ENCODE data around the gene MBNL1.

The MBNL1 gene

GRCh38 chr3:152279479-152279878 is 10.8 kb downstream of the MBNL1 start:
- TF ChIP-seq CTCF (IDR thresholded peaks at IDR 0.05): no peak

GRCh38 chr3:152280539-152280938 is 11.8 kb downstream of the MBNL1 start:
- TF ChIP-seq CTCF (IDR thresholded peaks at IDR 0.05): no peak

GRCh38 chr3:152281133-152281713 is 12.5 kb downstream of the MBNL1 start:
- no peak for TF ChIP-seq CTCF (IDR thresholded peaks at IDR 0.05)

- no peak for TF ChIP-seq CTCF (IDR thresholded peaks at IDR 0.05)
Measured at GRCh38 chr3:152282813-152283212, 14.1 kb downstream of the MBNL1 start.

GRCh38 chr3:152283492-152284381 is 15.0 kb downstream of the MBNL1 start:
- no peak for TF ChIP-seq CTCF (IDR thresholded peaks at IDR 0.05)

GRCh38 chr3:152284906-152285305 is 16.2 kb downstream of the MBNL1 start:
- no peak for TF ChIP-seq CTCF (IDR thresholded peaks at IDR 0.05)

GRCh38 chr3:152285509-152285908 is 16.8 kb downstream of the MBNL1 start:
- no peak for TF ChIP-seq CTCF (IDR thresholded peaks at IDR 0.05)

Measured in LNCAP (cell line).